KMS-11 (cell line): Measurements from ENCODE around the gene REEP5.
"Not testable (repeated sequence)": the region's sequence is repeated elsewhere in the genome, so short reads cannot be mapped to it uniquely, and the experiment has no call there.

Source experiments
- H2AFZ ChIP-seq: fragments of 200-600 bp; sonication (generic); 2 replicates; pipeline ENCODE4 v1.6.1; 2016; ENCODE audit warnings: antibody characterized with exemption, mixed run types, low read depth
- H3K27ac ChIP-seq: fragments of 200-600 bp; sonication (generic); 2 replicates; pipeline ENCODE4 v1.6.1; 2016; ENCODE audit warnings: mild to moderate bottlenecking, mixed run types
- H3K27me3 ChIP-seq: fragments of 200-600 bp; sonication (generic); 2 replicates; pipeline ENCODE4 v1.6.1; 2017; ENCODE audit warnings: mild to moderate bottlenecking, low read depth, mixed run types, moderate library complexity; ENCODE audit not compliant: insufficient read depth
- H3K36me3 ChIP-seq: fragments of 200-600 bp; sonication (generic); 2 replicates; pipeline ENCODE4 v1.6.1; 2017; ENCODE audit warnings: mild to moderate bottlenecking, mixed run types; ENCODE audit not compliant: insufficient read depth
- H3K4me1 ChIP-seq: fragments of 200-600 bp; sonication (generic); 2 replicates; pipeline ENCODE4 v1.6.1; 2016; ENCODE audit warnings: mild to moderate bottlenecking, low read depth, mixed run types; ENCODE audit not compliant: poor library complexity, severe bottlenecking
- H3K4me2 ChIP-seq: fragments of 200-600 bp; sonication (generic); 2 replicates; pipeline ENCODE4 v1.7.0; 2016; ENCODE audit warnings: mild to moderate bottlenecking, mixed run types
- H3K4me3 ChIP-seq: fragments of 200-600 bp; sonication (generic); IDR thresholded peaks from 2 replicates; pipeline ENCODE4 v1.6.1; 2017; ENCODE audit warnings: low read depth, low read length, mixed read lengths; ENCODE audit not compliant: insufficient read depth
- H3K79me2 ChIP-seq: fragments of 200-600 bp; sonication (generic); 2 replicates; pipeline ENCODE4 v1.6.1; 2016; ENCODE audit warnings: low read depth, mixed run types; ENCODE audit not compliant: insufficient read depth
- H3K9ac ChIP-seq: fragments of 200-600 bp; sonication (generic); 2 replicates; pipeline ENCODE4 v1.6.1; 2016; ENCODE audit warnings: mild to moderate bottlenecking, mixed run types
- H4K20me1 ChIP-seq: fragments of 200-600 bp; sonication (generic); 2 replicates; pipeline ENCODE4 v1.6.1; 2016; ENCODE audit warnings: mild to moderate bottlenecking, mixed run types; ENCODE audit not compliant: insufficient read depth
- CTCF ChIP-seq: fragments of 200-600 bp; sonication (generic); conservative IDR thresholded peaks from 2 replicates; pipeline ENCODE4 v1.6.1; 2017; ENCODE audit warnings: low read depth, mild to moderate bottlenecking, antibody characterized with exemption, low read length, moderate library complexity, mixed read lengths

The REEP5 gene

GRCh38 chr5:112860929-112861637, 60.9 kb downstream of the REEP5 start, which contains the start of gene SRP19:
Gene SRP19 (plus strand): TSS chr5:112861287. CDS start chr5:112861377, 90 bp downstream.
- peaks cover 43% of the 10 kb centered on the region for H3K79me2 ChIP-seq

DNA sequence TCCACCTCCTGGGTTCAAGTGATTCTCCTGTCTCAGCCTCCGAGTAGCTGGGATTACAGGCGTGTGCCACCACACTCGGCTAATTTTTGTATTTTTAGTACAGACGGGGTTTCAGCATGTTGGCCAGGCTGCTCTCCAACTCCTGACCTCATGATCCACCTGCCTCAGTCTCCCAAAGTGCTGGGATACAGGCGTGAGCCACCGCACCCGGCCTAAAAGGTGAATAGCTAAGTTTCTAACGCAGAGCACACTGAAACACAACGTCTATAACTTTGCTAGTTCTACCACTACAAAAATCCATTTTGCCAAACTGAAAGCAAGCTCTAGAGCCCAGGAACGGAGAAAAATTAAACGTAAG, 61.5 kb downstream of the REEP5 start:
- H4K20me1 ChIP-seq, H3K4me3 ChIP-seq, H3K27me3 ChIP-seq, H3K36me3 ChIP-seq: not testable (repeated sequence)
- peaks cover 26% of the 10 kb centered on the region for H3K4me1 ChIP-seq
- H3K4me2 ChIP-seq: peak overlapping the region; percentile 89
- H3K9ac ChIP-seq: peak overlapping the region; percentile 88
- peak overlapping the region; percentile 87 for H2AFZ ChIP-seq
- H3K27ac ChIP-seq: peak overlapping the region; percentile 80
- H3K79me2 ChIP-seq: peaks cover 40% of the 10 kb centered on the region

More at GRCh38 chr5:112860929-112861637, 60.9 kb downstream of the REEP5 start, which contains the start of gene SRP19:
- Histone ChIP-seq H3K4me2 (peak within 1 kb of the TSS; percentile 89), H3K27me3 (no peaks in the 10 kb centered on the region), H3K36me3 (peaks cover 11% of the 10 kb centered on the region; the same call in 1 of the 2 replicates), H3K4me1 (peaks cover 26% of the 10 kb centered on the region), H3K27ac (peak within 1 kb of the TSS; percentile 80), H4K20me1 (no peaks in the 10 kb centered on the region), H2AFZ (peak within 1 kb of the TSS; percentile 87), H3K9ac (peak within 1 kb of the TSS; percentile 88), H3K4me3 (no peak within 1 kb of the TSS)
- TF ChIP-seq CTCF: no peak

GRCh38 chr5:112857866-112858265, 64.2 kb downstream of the REEP5 start:
- Histone ChIP-seq H3K4me2 (no peak overlapping the region), H3K4me1 (peaks cover 14% of the 10 kb centered on the region), H3K9ac (no peak overlapping the region), H3K27ac (no peak overlapping the region), H4K20me1 (no peaks in the 10 kb centered on the region), H3K79me2 (peaks cover 17% of the 10 kb centered on the region), H3K4me3 (no peak overlapping the region), H3K36me3 (no peaks in the 10 kb centered on the region), H3K27me3 (no peaks in the 10 kb centered on the region), H2AFZ (no peak overlapping the region)
- TF ChIP-seq CTCF: no peak

DNA sequence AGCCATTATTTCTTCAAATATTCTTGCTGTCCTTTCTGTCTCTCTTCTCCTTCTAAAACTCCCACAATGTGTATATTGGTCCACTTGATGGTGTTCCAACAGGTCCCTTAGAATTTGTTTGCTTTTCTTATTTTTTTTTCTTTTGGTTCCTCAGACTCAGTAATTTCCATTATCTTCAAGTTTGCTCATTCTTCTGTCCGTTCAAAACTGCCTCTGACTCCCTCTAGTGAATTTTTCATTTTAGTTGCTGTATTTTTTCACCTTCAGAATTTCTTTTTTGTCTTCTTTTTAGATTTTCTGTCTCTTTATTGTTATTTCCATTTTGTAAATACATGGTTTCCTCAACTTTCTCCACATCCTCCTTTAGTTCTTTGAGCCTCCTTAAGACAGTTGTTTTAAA, 67.4 kb downstream of the REEP5 start:
- H3K9ac ChIP-seq: no peak overlapping the region
- no peak overlapping the region for H2AFZ ChIP-seq
- H4K20me1 ChIP-seq: no peaks in the 10 kb centered on the region
- H3K4me1 ChIP-seq: no peaks in the 10 kb centered on the region
- H3K27me3 ChIP-seq: no peaks in the 10 kb centered on the region
- no peaks in the 10 kb centered on the region for H3K36me3 ChIP-seq
- no peak overlapping the region for H3K4me2 ChIP-seq
- H3K79me2 ChIP-seq: no peaks in the 10 kb centered on the region
- no peak overlapping the region for H3K4me3 ChIP-seq
- TF ChIP-seq CTCF: no peak
- no peak overlapping the region for H3K27ac ChIP-seq

DNA sequence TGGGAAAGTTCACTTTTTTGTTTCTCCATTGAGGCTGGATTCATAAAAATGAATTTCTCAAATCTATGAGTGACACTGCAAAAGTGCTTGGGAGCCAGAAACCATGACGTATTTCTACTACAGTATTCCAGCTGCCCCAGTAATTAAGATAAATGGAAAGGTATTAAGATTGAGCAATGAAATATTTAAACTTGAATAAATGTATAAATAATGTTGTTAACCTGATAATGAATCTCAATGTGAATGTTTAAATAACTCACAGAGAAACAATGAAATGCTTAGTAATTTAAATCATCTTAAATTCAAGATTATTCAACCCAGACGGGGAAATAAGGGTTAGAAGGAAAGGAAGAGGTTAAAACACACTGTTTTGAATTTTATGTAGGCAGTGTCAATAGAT, 72.1 kb downstream of the REEP5 start:
- Histone ChIP-seq H3K4me1 (peaks cover 3% of the 10 kb centered on the region), H4K20me1 (no peaks in the 10 kb centered on the region), H3K27me3 (no peaks in the 10 kb centered on the region), H3K27ac (no peak overlapping the region), H3K36me3 (no peaks in the 10 kb centered on the region), H3K4me3 (no peak overlapping the region), H3K9ac (no peak overlapping the region), H2AFZ (no peak overlapping the region), H3K4me2 (no peak overlapping the region), H3K79me2 (no peaks in the 10 kb centered on the region)
- no peak for TF ChIP-seq CTCF
